ENCODE data around the gene SLC7A1. TPM values are rescaled to one million over a fixed set of nuclear protein-coding genes. Genes with fewer than 3 reads are reported as not detected.

SLC7A1 gene
- total and polyA plus RNA-seq, 7 donors, result 0.79 to 14.7 (median 3.2) TPM

GRCh38 chr13:29591310-29591709 is 4.2 kb downstream of the SLC7A1 start:
- no peak overlapping the region for H3K4me3 ChIP-seq
- no peak for ATAC-seq
- intact Hi-C loops (cut with DNase I), result loop anchor here in 1 of 2 donors (10.0 kb wide), 1 partner anchor 523 kb away; no protein-coding TSS in a partner anchor
- peaks cover 6% of the 10 kb centered on the region for H3K4me1 ChIP-seq
- WGBS, 3 donors, result 51 to 60% (median 51%) methylated on average over 5 of the region's 5 CpGs
- H3K36me3 ChIP-seq (ENCODE audit: insufficient read depth in 1 of 2, low read depth in 1 of 2), result no peaks in the 10 kb centered on the region
- H3K9me3 ChIP-seq, result no peaks in the 10 kb centered on the region
- TF ChIP-seq, protein P1, sequence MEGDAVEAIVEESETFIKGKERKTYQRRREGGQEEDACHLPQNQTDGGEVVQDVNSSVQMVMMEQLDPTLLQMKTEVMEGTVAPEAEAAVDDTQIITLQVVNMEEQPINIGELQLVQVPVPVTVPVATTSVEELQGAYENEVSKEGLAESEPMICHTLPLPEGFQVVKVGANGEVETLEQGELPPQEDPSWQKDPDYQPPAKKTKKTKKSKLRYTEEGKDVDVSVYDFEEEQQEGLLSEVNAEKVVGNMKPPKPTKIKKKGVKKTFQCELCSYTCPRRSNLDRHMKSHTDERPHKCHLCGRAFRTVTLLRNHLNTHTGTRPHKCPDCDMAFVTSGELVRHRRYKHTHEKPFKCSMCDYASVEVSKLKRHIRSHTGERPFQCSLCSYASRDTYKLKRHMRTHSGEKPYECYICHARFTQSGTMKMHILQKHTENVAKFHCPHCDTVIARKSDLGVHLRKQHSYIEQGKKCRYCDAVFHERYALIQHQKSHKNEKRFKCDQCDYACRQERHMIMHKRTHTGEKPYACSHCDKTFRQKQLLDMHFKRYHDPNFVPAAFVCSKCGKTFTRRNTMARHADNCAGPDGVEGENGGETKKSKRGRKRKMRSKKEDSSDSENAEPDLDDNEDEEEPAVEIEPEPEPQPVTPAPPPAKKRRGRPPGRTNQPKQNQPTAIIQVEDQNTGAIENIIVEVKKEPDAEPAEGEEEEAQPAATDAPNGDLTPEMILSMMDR (IDR thresholded peaks at IDR 0.05), result no peak
- H3K27me3 ChIP-seq (ENCODE audit: insufficient read depth in 3 of 3, low read length in 2 of 3), result peaks cover 0 to 7% (median 6%) of the 10 kb centered on the region in 3 donors
- no peak for DNase-seq
- no peak overlapping the region for H3K27ac ChIP-seq

GRCh38 chr13:29589967-29590366 is 5.5 kb downstream of the SLC7A1 start:
- Histone ChIP-seq H3K4me1 (no peaks in the 10 kb centered on the region), H3K9me3 (no peaks in the 10 kb centered on the region), H3K4me3 (no peak overlapping the region), H3K27ac (no peak overlapping the region), H3K27me3 (ENCODE audit: insufficient read depth in 3 of 3, low read length in 2 of 3) (peaks cover 0 to 3% (median 0%) of the 10 kb centered on the region in 3 donors), H3K36me3 (ENCODE audit: insufficient read depth in 1 of 2, low read depth in 1 of 2) (no peaks in the 10 kb centered on the region)
- WGBS, 3 donors, result 71 to 77% (median 72%) methylated on average over 7 of the region's 7 CpGs
- DNase-seq, result no peak
- TF ChIP-seq, protein P1 (IDR thresholded peaks at IDR 0.05), result no peak
- intact Hi-C loops (cut with DNase I), result loop anchor here in 1 of 2 donors (10.0 kb wide), 1 partner anchor 525 kb away; no protein-coding TSS in a partner anchor
- no peak for ATAC-seq

- Histone ChIP-seq H3K4me3 (no peak overlapping the region), H3K4me1 (no peaks in the 10 kb centered on the region), H3K27ac (no peak overlapping the region), H3K9me3 (no peaks in the 10 kb centered on the region), H3K27me3 (ENCODE audit: insufficient read depth in 3 of 3, low read length in 2 of 3) (peaks cover 0 to 3% (median 0%) of the 10 kb centered on the region in 3 donors), H3K36me3 (ENCODE audit: insufficient read depth in 1 of 2, low read depth in 1 of 2) (no peaks in the 10 kb centered on the region)
- TF ChIP-seq, protein P1 (IDR thresholded peaks at IDR 0.05), result no peak
- intact Hi-C loops (cut with DNase I), result no loop called here
- peak in 1 of 4 donors; percentile 40 for ATAC-seq
- DNase-seq, result no peak
- 47 to 70% (median 60%) methylated on average over 6 of the region's 6 CpGs for WGBS, 3 donors
Measured at GRCh38 chr13:29589234-29589633, 6.3 kb downstream of the SLC7A1 start.

DNA sequence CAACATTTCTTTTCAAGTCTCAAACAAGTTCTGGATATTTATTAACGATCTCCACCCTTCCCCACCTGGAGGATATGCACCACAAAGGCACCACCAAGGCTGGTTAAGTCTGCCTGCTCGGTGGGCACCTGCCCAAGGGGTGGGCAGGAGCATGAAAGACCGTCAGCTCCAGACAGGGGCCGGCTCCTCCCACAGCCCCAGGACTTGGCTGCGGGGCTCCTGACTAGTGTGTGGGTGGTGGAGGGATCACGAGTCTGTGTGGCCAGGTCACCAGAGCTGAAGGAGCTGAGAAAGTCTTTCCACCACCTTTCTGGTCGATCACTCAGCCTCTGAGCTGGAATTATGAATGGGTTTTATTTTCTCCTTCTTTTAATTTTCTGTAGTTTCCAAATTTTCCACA is 7.8 kb downstream of the SLC7A1 start:
- Histone ChIP-seq H3K4me1 (no peaks in the 10 kb centered on the region), H3K27ac (no peak overlapping the region), H3K4me3 (no peak overlapping the region), H3K9me3 (no peaks in the 10 kb centered on the region), H3K36me3 (ENCODE audit: insufficient read depth in 1 of 2, low read depth in 1 of 2) (no peaks in the 10 kb centered on the region), H3K27me3 (ENCODE audit: insufficient read depth in 3 of 3, low read length in 2 of 3) (peaks cover 0 to 3% (median 0%) of the 10 kb centered on the region in 3 donors)
- intact Hi-C loops (cut with DNase I), result no loop called here
- ATAC-seq, result no peak
- 50 to 69% (median 57%) methylated on average over 7 of the region's 7 CpGs for WGBS, 3 donors
- TF ChIP-seq, protein P1 (IDR thresholded peaks at IDR 0.05), result no peak
- no peak for DNase-seq

Measured in psoas muscle (tissue), 8 donors.